GM19351 (cell line): ENCODE data around the gene PTH1R.

ENCODE experiments used
- ATAC-seq: cut with Tn5 transposase; IDR thresholded peaks from one replicate; pipeline ENCODE4 v1.9.1; 2021; ENCODE audit warnings: mild to moderate bottlenecking, moderate library complexity; ENCODE audit not compliant: unreplicated experiment

PTH1R gene

DNA sequence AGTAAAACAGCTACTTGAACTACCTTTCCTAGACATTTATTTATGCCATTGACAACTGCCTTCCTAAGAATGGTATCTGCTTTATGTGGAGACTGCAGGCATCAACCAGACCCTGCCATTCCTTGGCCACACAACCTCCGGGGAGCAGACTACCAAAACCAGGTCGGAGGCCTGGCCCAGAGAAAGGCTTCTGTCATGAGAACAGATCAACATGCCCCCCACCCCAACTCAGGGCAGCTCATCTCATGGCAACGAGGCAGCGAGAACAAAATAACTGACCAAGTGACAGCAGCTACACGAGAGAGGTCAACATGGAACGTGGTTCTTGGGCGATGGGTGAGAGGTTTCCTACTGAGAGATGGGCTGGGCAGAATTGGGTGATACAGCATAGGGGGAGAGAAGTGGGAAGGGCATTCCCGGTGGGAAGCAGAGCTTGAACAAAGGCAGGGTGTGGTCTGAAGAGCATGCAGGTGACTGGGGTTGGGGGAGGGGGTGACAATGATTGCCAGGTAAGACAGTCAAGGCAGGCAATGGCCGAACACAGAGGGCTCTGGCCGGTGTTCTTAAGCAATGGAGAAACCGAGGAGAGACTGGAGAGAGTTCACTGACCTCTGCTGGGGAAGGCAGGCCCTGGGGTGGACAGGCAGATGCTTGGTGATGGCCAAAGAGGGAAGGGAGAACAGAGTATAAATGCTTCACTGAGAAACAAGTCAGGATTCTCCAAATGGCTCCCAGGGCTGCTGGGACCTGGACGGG lies 65.1 kb downstream of the PTH1R start:
- no peak for ATAC-seq

DNA sequence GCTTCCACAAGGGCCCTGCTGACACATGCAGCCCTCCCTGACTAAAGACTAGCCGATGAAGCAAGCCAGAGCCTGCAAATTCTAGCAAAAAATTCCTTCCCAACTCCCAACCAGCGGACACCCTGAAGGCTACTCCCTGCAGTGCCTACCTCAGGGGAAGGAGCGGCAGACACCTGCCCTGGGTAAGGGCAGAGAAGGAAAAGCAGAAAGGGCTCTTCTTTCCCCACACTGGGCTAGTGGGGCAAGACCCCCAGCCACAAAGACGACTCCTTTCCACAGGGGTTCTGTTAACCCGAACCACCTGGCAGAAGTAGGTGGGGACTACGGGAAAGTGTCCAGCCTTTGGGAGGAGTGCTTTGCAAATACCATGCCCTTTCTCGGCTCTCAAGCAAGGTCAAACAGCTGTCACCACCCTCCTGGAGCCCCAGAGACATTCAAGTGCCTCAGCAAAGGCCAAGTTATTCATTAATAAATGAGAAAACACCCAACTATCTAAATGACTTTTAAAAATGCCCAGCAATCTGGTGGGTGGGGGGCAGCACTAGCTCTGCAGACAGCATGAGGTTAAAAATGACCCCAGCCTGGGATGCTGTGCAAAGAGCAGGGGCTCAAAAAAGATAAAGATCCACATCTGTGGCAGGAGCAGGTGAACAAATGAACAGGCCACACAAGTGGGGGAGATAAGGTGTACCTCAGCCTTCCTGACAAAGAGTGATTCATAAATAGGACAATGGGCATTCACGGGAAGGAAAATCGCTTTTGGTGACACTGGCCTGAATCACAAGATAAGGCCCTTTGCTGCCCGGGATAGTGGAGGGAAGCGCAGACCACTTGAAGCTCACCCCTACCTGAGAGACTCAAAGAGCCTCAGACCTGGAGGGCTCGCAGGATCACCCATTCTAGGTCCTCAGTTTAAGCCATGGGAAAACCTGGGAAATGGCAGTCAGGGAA lies 66.0 kb downstream of the PTH1R start:
- no peak for ATAC-seq

- ATAC-seq, result no peak
These were observed 66.7 kb downstream of the PTH1R start for GRCh38 chr3:46944191-46944590.

- no peak for ATAC-seq
These were observed 68.9 kb downstream of the PTH1R start for GRCh38 chr3:46946416-46946815.

DNA sequence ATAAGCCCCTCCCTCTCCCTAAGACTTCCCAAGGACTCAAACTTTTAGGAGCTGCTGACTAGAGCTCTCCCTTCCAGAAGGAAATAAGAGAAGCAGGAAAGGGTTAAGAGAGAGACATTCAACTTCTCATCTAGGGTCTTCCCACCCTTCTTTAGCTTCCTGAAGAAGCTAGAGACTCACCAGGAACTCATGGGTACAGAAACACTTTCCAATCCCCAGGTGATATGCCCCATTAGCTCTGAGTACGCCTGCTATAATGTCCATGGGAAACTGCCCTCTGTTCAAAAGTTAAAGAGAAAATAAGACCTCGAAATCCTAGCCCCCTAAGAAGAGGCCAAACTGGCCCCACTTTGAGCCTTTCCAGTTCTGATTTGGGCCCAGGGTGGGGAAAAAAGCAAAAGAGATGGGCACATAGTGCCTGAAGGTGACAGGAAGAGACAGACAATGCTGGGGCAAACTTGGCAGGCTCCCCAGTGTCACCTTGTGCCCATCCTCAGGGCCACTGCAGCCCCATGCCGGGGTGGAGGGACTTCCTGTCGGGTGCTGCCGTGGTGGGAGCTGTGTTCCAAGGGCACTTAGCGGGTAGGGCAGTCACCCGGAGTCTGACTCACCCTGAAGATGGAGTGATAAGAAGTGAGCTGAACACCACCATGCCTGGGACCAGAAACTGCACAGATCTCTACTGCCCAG lies 69.5 kb downstream of the PTH1R start:
- ATAC-seq, result no peak

DNA sequence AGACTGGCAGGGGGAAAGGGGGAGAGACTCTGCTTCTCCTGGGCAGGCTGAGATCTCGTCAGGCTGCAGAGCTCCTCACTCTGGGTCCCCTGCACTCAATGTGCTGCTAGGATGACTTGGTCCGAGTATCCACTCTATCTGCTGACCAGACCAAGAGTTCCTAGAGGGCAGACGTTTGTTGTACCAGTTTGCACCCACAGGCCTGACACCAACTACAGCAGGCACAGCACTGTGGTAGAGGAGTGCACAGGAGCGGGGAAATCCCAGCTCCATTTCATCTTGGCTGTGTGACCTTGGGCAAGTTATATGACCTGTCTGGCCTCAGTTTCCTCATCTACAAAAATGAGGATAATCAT lies 70.0 kb downstream of the PTH1R start:
- ATAC-seq, result no peak

DNA sequence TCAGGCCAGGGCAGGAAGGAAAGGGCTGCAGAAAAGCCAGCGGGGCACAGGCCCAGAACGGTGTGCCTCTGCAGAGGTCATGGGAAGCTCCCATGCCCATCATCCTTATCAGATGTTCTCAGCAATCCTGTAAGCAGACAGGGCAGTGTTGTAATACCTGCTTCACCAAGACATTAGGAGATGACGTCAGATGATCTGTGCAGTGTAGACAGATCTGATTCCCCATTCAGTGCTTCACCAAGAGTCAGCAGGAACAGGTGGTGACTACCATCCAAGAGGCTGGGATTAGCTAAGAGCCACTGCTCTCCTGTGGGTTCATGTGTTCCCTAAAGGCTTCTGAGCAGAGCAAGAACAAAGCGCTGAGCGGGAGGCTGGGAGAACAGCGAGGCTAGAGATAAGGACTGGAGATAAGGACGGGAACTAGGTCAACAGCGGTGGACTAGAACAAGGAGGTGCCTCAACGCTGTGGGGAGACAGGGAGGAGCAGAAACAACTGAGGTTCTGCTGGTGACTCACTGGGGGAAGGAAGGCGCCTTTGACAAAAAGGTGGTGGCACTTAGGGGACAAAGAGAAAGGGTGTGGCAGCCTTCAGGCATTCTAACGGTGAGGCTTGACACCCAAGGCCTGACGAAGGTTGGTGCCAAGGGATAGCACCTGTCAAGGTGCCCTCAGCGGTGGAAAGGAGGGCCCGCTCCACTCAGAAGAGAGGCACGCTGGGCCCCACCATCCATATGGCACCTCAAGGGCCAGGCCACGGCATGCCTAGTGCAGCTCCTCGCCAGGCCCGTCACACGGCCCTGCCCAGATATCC lies 70.7 kb downstream of the PTH1R start:
- ATAC-seq, result no peak

GRCh38 chr3:46948830-46949671 lies 71.5 kb downstream of the PTH1R start:
- peak; percentile 67 for ATAC-seq

DNA sequence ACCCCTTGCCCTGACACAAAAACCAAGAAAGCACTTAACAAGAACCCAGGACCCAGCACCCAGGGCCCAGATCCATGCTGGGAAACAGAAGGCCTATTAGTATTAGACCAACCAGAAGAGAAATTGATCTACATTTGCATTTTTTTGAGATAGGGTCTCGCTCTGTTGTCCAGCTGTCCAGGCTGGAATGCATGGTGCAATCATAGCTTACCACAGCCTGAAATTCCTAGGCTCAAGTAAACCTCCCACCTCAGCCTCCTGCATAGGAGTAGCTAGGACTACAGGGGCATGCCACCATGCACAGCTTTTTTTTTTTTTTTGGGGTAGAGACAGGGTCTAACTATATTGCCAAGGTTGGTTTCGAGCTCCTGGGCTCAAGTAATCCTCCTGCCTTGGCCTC lies 72.7 kb downstream of the PTH1R start:
- no peak for ATAC-seq

DNA sequence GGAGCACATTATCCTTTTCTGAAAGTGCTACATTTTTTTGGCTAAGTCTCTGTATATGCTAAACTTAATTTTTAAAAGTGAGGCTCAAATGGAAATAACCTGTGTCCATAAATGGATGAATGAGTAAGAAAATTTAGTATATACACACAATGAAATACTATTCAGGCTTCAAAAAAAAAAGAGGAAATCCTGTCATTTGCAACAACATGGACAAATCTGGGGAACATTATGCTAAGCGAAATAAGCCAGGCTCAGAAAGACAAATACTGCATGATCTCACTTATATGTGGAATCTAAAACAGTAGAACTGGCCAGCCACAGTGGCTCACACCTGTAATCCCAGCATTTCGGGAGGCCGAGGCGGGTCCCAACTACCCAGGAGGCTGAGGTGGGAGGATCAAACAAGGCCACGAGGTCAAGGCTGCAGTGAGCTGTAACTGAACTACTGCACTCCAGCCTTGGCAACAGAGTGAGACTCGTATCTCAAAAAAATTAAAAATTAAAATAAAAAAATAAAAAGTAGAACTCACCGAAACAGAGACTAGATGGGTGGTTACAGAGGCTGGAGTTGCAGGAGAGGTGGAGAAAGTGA lies 73.2 kb downstream of the PTH1R start:
- ATAC-seq, result no peak

DNA sequence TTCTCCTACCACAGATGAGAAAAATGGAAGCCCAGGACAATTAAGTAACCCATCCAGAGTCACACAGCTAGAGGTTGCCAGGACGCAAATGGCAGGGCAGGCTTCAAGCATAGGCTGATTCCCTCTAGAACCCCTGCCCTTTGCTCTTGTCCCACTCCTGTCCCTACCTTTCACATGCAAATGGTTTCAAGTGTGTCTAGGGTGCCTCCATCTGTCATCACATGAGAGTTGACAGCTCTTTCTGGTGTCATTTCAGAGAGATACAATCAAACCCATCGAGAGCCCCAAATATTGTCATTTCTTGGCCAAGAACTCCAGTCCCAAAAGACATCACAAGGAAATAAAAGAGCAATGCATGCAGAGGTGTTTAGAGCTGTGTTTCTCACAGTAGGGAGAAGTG lies 75.3 kb downstream of the PTH1R start:
- ATAC-seq, result no peak
